HG03521 (cell line): ENCODE results near the gene TM4SF4.

ENCODE experiments used
- ATAC-seq: cut with Tn5 transposase; IDR thresholded peaks from one replicate; pipeline ENCODE4 v1.9.1; 2021; ENCODE audit warnings: mild to moderate bottlenecking, moderate library complexity; ENCODE audit not compliant: unreplicated experiment

The TM4SF4 gene

DNA sequence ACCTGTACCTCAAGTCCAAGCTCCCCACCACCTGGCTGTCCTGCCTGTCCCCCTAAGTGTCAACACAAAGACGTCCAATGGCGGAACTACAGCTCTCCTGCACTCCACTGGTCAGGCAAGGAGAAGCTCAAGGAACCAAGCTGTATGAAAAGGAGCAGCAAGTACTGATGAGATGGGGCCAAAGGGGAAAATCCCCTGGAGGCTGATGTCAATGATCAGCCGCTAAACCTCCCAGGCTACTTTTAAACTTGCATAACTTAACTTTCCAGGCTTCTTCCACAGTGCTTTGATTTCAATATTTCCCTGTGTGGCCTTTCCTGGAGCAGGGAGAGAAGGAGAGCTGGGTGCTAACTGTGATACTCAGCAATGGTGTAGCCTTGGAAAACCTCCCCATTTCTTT lies 35.0 kb downstream of the TM4SF4 start:
- ATAC-seq = no peak

DNA sequence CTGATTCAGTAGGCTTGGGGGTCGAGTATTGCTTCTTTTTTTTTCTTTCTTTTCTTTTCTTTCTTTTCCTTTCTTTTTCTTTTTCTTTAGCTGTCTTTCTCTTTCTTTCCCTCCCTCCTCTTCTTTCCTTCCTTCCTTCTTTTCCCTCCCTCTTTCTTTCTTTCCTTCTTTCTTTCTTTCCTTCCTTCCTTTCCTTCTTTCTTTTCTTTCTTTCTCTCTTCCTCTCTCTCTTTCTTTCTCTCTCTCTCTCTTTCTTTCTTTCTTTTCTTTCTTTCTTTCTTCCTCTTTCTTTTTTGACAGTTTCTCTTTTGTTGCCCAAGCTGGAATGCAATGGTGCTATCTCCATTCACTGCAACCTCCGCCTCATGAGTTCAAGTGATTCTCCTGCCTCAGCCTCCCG lies 36.0 kb downstream of the TM4SF4 start:
- ATAC-seq = no peak

GRCh38 chr3:149511040-149511626 lies 36.6 kb downstream of the TM4SF4 start:
- ATAC-seq = no peak

DNA sequence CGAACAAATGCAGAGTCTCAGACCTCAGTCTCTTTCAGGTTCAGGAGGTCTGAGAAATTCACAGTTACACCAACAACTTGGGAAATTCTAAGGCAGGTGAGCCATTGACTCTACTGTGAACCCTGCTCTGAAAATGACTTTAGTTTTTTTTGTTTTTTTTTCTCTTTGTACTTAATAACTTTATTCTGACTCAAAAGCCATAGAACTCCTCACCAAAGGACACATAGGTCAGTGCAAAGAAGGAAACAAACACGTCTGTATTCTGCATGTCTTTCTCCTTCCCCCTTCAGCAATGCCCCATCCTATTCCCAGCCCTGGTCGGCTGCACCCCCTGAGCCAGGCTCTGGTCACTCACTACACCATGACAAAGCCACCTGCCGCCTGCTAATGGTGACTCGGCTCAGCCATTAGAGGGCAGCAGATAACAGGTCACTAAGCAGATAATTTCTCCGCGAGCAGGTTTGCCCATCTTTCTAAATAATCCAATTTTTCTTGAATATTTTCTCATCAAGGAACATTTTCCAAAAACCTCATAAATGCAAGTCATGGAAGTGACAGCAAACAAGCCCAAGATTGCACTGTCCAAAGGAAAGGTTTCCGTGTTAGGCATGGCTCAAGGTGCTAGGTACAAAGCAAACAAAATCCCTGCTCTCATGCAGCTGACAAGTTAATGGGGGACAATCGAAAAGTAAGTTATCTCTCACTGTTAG lies 37.7 kb downstream of the TM4SF4 start:
- ATAC-seq = peak; percentile 70

DNA sequence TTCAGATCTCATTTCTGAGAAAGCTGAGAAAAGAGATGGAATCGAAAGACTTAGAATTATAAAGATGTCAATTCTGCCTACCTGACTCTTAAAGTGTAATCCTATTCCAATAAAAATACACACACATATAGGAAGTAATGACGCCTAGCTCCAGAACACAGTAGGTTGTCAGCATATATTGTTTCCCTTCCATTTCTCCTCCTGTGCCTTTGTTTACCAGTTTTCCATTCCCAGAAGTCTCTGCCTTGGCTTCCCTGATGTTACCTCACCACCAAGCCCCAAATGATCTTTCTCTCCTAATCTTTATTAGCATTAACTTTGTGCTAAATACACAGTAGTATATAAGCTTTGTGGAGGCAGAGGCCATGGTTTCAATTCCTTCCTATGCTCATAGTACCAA lies 40.0 kb downstream of the TM4SF4 start:
- ATAC-seq = no peak

- no peak for ATAC-seq
Observed at GRCh38 chr3:149515249-149515648, 40.8 kb downstream of the TM4SF4 start.

GRCh38 chr3:149516920-149517319 lies 42.4 kb downstream of the TM4SF4 start:
- ATAC-seq = no peak

GRCh38 chr3:149519912-149520311 lies 45.4 kb downstream of the TM4SF4 start:
- ATAC-seq = no peak

DNA sequence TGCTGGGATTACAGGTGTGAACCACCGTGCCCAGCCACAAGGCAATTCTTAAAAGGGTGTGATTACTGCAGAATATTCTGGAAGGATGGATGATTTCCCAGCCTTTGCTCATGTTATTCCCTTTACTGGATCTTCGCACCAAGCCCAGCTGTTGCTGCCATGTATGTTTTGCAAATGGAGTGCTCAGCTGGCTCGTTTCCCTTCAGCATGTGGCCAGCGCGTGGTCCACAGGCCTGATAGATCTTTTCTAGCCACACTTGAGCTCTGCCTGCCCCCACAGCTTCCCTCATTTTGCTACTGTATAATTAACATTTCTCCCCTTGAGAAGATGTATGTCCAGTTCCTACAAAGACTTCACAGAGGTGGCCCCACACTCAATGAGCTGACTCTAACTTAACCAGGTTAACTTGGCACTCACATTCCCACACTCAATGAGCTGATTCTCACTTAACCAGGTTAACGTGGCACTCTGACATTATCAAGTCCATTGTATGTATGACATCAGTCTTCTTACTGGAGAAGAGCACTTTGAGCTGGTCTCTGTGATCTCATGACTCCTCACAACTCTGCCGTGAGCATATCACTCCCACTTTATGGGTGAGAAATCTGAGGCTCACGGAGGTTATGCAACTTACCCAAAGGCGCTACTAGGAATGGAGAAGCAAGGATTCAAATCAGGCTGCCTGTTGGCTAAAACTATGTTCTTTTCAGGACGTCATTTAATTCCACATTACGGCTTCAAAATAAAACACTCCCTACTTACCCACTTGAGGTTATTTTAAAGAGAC lies 49.2 kb downstream of the TM4SF4 start:
- no peak for ATAC-seq

DNA sequence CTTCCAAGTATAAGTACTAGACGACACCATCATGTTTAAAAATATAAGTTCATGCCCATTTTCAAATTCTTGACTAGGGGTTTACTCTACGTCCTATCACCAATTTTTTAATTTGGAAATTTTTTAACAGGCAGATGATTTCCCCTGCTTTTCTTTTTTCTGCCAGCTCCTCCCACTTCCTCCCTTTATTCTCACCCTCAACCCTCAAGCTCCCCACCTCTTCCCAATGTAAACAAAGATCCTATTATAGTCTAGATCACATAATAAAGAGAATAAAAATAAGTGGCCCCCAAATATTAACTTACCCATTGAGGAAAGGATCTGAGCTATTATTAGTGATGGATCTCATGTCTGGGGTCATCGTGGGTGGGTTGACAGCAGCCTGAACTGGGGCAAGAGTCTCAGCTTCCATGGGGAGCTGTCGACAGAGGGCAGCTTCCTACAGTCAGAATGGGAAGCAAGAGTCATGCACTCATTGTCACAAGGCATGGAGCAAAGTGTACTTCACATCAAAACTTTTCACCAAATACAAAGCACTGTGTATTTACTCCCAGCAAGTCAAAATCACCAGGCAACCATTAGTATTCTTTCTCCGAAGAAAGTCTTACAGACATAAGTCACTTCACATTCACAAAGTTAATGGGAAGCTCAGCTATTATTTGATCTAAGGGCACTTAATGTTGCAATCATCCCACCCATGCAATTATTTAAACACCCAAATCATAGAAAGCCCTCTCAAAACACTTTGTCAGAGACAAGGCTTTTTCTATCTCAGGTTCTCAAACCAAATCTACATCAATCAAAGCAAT lies 53.2 kb downstream of the TM4SF4 start:
- ATAC-seq = no peak

GRCh38 chr3:149528340-149528650 lies 53.8 kb downstream of the TM4SF4 start:
- ATAC-seq = no peak

GRCh38 chr3:149529099-149529498 lies 54.6 kb downstream of the TM4SF4 start:
- no peak for ATAC-seq

- no peak for ATAC-seq
Observed at GRCh38 chr3:149532489-149533180, 58.1 kb downstream of the TM4SF4 start.

- no peak for ATAC-seq
Observed at GRCh38 chr3:149534082-149534481, 59.6 kb downstream of the TM4SF4 start.

GRCh38 chr3:149534671-149535332 lies 60.3 kb downstream of the TM4SF4 start:
- no peak for ATAC-seq

DNA sequence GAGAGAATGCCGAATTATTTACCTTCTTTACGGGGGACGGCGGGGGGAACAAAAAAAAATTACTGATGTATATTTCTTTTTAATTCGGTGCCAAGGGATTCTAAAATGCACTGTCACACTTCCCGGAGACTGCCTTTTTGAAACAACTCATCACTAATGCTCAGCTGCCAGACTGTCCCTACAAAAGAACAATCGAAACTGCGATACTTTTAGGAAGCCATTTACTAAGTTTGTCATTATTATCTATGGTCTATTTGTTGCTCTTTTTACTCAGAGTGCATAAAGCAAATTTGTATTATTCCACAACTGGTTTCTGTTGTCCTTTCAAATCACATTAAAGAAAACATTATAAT lies 60.8 kb downstream of the TM4SF4 start:
- ATAC-seq = no peak

- ATAC-seq = no peak
Observed at GRCh38 chr3:149536429-149536828, 61.9 kb downstream of the TM4SF4 start.

DNA sequence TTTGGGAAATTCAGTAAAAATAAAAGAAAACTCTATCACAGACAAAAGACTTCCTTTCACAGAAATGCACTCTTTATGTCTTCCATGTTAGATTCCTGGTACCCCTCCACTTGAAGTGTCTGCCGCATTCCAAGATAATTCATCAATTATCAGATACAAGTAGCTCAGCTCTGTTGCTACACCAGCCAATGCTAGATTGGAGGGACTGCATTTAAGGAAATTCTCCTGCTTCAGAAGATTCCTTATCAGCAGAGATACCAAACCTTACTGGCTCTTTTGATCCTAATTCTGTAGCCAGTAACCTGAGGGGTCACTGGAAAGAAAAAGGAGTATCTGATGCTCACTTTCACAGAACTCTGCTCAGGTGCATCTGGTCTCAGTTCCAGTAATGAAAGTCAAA lies 63.9 kb downstream of the TM4SF4 start:
- ATAC-seq = no peak

DNA sequence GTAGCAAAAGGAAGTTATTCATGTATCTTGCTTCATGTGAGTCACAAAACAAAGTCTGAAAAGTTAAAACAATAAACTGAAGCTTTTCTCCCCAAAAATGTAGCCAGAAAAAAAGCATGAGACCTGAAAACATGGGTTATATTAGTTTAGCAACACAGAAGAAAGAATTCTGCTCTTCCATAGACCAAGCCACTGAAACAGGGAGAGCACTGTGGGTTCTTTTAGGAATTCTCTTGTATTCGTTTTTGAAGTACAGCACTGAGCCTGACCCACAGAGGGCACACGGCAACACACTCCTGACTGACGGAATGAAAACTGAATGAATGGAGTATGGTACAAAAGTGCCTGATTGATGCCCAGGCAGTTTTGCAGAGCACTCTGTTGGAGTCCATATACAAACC lies 66.6 kb downstream of the TM4SF4 start:
- no peak for ATAC-seq
